Fibroblast of villous mesenchyme (primary cell): ENCODE results near the gene RETREG2. TPM values are rescaled to one million over a fixed set of nuclear protein-coding genes. Genes with fewer than 3 reads are reported as not detected.
"Not testable (repeated sequence)": the region's sequence is repeated elsewhere in the genome, so short reads cannot be mapped to it uniquely, and the experiment has no call there.

ENCODE experiments used
- DNase-seq: peaks from one replicate; pipeline ENCODE4 v3.0.0-alpha.2; 2010; ENCODE audit warnings: low read depth
- H3K4me3 ChIP-seq: 2 replicates; pipeline ENCODE4 v1.5.1; 2011; ENCODE audit warnings: low read depth, mild to moderate bottlenecking, low read length
- total RNA-seq: library from RNA; depleted of rRNA; stranded (reverse); fragments of >200 nt; gene quantifications from 2 replicates; pipeline ENCODE4 v1.2.3, GENCODE V29; 2012
- TF ChIP-seq, protein P1 (sequence below): IDR thresholded peaks from 2 replicates; pipeline ENCODE4 v1.5.1; 2012; ENCODE audit warnings: low read depth, mild to moderate bottlenecking, low read length; ENCODE audit not compliant: insufficient read depth

Gene RETREG2
- total RNA-seq, 1 donor: 57.4 TPM

DNA sequence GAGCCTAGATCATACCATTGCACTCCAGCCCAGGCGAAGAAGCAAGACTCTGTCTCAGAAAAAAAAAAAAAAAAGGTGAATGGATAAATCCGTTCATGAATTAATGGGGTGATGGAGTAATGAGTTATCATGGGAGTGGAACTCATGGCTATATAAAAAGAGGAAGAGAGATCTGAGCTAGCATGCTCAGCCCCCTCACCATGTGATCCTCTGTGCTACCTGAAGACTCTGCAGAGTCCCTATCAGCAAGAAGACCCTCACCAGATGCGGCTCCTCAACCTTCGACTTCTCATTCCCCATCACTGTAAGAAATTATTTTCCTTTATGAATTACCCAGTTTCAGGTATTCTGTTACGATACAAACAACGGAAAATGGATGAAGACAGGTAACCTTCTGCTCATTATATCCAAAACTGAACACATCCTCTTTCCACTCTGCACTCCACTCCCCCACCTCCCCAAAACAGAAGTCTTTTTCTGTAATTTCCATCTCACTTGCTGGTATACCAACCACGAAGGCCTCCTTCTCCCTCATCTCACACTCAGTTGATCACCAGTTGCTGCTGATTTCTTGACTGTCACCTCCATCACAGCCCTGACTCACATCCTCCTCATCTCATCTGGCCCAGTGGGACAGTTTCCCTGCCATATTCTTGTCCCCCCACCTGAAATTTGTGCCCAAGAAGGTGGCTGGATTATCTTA is 8.8 kb downstream of the RETREG2 start:
- TF ChIP-seq, protein P1, sequence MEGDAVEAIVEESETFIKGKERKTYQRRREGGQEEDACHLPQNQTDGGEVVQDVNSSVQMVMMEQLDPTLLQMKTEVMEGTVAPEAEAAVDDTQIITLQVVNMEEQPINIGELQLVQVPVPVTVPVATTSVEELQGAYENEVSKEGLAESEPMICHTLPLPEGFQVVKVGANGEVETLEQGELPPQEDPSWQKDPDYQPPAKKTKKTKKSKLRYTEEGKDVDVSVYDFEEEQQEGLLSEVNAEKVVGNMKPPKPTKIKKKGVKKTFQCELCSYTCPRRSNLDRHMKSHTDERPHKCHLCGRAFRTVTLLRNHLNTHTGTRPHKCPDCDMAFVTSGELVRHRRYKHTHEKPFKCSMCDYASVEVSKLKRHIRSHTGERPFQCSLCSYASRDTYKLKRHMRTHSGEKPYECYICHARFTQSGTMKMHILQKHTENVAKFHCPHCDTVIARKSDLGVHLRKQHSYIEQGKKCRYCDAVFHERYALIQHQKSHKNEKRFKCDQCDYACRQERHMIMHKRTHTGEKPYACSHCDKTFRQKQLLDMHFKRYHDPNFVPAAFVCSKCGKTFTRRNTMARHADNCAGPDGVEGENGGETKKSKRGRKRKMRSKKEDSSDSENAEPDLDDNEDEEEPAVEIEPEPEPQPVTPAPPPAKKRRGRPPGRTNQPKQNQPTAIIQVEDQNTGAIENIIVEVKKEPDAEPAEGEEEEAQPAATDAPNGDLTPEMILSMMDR: no peak

DNA sequence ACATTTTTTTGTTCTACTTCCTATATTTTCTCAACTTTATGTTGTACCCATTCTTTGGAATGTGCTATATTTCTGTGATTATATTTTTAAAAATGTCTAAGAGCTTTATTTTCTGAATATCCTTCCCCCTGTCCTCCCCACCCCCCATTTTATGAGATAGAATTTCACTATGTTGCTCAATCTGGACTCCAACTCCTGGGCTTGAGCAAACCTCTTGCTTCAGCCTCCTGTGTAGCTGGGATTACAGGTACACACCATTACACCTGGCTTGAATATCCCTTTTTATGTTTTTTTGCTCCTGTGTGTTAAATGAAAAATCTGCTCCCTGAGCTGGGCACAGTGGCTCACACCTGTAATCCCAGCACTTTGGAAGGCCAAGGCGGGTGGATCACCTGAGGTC is 19.3 kb downstream of the RETREG2 start:
- no peak for DNase-seq
- TF ChIP-seq, protein P1: no peak
- H3K4me3 ChIP-seq: no peak overlapping the region

More for the DNA sequence above, 8.8 kb downstream of the RETREG2 start:
- no peak for DNase-seq
- H3K4me3 ChIP-seq: no peak overlapping the region

DNA sequence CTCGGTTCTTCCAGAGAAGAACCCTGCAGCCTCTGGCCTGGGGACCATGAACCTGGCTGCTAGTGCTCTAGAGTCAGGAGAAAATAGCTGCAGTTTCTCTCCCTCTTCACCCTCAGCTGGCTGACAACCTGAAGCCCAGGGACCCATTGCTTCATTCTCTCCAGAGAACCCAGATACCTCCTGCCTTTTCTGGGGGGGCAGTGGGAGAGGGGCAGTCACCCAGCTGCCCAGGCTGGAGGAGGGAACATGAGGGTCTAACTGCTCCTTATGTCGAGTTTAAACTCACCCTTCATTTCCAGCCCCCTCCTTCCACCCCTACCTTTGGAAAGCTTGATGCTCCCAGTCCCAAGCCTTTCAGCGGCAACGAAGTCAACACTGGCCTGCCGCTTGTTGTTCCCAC is 20.9 kb downstream of the RETREG2 start:
- DNase-seq: no peak
- TF ChIP-seq, protein P1: no peak
- H3K4me3 ChIP-seq: no peak overlapping the region

DNA sequence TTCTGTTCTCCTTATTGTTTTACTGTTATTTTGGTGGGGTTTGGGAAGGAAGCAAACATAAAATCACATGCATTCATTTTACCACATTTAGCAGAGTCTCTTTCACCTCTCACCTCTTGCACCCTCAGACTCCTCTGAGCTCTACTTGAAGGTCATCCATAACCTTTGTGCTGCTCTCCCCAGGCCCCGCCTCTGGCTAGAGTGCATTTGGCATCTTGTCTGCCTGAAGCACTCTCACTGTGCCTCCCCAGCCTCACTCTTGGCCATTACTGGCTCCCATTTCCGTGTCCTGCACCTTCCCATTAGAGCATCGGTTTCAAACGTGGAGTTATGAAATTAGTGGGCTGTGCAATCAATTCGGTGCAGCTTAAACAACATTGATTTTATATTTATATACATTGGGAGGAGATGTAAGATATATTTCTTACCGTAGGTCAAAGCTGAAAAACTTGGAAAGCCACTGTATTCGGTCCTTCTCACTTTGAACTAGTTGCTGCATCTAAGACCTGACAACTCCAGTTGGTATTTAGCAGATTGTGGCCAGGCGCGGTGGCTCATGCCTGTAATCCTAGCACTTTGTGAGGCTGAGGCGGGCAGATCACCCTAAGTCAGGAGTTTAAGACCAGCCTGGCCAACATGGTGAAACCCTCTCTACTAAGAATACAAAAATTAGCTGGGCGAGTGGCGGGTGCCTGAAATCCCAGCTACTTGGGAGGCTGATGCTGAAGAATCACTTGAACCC is 21.6 kb downstream of the RETREG2 start:
- TF ChIP-seq, protein P1: no peak
- no peak for DNase-seq
- H3K4me3 ChIP-seq: no peak overlapping the region

DNA sequence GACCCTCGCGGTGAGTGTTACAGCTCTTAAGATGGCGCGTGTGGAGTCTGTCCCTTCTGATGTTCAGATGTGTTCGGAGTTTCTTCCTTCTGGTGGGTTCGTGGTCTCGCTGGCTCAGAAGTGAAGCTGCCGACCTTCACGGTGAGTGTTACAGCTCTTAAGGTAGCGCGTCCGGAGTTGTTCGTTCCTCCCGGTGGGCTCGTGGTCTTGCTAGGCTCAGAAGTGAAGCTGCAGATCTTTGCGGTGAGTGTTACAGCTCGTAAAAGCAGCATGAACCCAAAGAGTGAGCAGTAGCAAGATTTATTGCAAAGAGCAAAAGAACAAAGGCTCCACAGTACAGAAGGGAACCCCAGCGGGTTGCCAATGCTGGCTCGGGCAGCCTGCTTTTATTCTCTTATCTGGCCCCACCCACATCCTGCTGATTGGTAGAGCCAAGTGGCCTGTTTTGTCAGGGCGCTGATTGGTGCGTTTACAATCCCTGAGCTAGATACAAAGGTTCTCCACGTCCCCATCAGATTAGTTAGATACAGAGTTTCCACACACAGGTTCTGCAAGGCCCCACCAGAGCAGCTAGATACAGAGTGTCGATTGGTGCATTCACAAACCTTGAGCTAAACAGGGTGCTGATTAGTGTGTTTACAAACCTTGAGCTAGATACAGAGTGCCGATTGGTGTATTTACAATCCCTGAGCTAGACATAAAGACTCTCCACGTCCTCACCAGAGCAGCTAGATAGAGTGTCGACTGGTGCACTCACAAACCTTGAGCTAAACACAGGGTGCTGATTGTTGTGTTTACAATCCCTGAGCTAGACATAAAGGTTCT is 22.6 kb downstream of the RETREG2 start:
- H3K4me3 ChIP-seq, DNase-seq: not testable (repeated sequence)

DNA sequence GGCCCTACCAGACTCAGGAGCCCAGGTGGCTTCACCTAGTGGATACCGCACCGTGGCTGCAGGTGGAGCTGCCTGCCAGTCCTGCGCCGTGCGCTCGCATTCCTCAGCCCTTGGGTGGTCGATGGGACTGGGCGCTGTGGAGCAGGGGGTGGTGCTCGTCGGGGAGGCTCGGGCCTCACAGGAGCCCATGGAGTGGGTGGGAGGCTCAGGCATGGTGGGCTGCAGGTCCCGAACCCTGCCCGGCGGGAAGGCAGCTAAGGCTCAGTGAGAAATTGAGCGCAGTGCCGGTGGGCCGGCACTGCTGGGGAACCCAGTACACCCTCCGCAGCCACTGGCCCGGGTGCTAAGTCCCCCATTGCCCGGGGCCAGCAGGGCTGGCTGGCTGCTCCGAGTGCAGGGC is 23.3 kb downstream of the RETREG2 start:
- H3K4me3 ChIP-seq, DNase-seq: not testable (repeated sequence)

DNA sequence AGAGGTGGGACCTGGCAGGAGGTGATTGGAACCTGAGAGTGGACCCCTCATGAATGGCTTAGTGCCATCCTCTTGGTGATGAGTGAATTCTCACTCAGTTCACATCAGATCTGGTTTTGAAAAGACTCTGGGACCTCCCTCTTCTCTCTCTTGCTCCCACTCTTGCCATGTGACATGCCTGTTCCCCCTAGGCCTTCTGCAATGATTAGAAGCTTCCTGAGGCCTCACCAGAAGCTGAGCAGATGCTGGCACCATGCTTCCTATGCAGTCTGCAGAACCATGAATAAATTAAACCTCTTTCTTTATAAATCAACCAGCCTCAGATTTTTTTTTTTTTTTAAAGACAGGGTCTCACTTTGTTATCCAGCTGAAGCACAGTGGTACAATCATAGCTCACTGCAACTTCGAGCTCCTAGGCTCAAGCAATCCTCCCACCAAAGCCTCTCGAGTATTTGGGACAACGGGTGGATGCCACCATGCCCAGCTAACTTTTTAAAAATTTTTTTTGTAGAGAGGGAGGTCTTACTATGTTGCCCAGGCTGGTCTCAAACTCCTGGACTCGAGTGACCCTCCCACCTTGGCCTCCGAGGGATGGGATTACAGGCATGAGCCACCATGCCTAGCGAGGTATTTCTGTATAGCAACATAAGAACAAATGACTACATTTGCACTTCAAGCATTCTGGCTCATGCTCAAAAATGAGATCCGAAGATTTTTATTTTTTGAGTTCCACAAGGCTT is 26.5 kb downstream of the RETREG2 start:
- TF ChIP-seq, protein P1: no peak
- H3K4me3 ChIP-seq: no peak overlapping the region
- no peak for DNase-seq
